Astrocyte (in vitro differentiated cells and primary cell): ENCODE measurements around the gene FEZF2. TPM values are rescaled to one million over a fixed set of nuclear protein-coding genes. Genes with fewer than 3 reads are reported as not detected.

ENCODE experiments used
- DNase-seq: peaks from one replicate; pipeline ENCODE4 v3.0.0-alpha.2; 2010; ENCODE audit warnings: low read depth
- FAIRE-seq: peaks from 2 replicates; lab custom pipeline; 2011; peaks lifted over from hg19 to GRCh38; lab: Jason Lieb, UNC
- H2AFZ ChIP-seq: 2 replicates; pipeline ENCODE4 v1.6.0; 2012; ENCODE audit warnings: low read depth, low read length, inconsistent platforms
- H3K27ac ChIP-seq: 2 replicates; pipeline ENCODE4 v1.5.1; 2011; ENCODE audit warnings: low read depth, low read length, inconsistent platforms
- H3K27me3 ChIP-seq: 2 replicates; pipeline ENCODE4 v1.6.0; 2011; ENCODE audit warnings: low read length, inconsistent platforms; ENCODE audit not compliant: insufficient read depth
- H3K36me3 ChIP-seq: 2 replicates; pipeline ENCODE4 v1.5.1; 2011; ENCODE audit warnings: low read length, inconsistent platforms; ENCODE audit not compliant: insufficient read depth
- H3K4me1 ChIP-seq: 2 replicates; pipeline ENCODE4 v1.5.1; 2011; ENCODE audit warnings: low read length, inconsistent platforms; ENCODE audit not compliant: insufficient read depth
- H3K4me2 ChIP-seq: 2 replicates; pipeline ENCODE4 v1.6.0; 2012; ENCODE audit warnings: low read length, inconsistent platforms
- H3K4me3 ChIP-seq: 2 replicates; pipeline ENCODE4 v1.5.1; 2011; ENCODE audit warnings: low read depth, mild to moderate bottlenecking, low read length, inconsistent platforms; ENCODE audit not compliant: insufficient read depth
- H3K79me2 ChIP-seq: 2 replicates; pipeline ENCODE4 v1.6.0; 2012; ENCODE audit warnings: mild to moderate bottlenecking, low read length, inconsistent platforms; ENCODE audit not compliant: insufficient read depth
- H3K9ac ChIP-seq: 2 replicates; pipeline ENCODE4 v1.6.0; 2012; ENCODE audit warnings: mild to moderate bottlenecking, low read length, inconsistent platforms
- H3K9me3 ChIP-seq: 2 replicates; pipeline ENCODE4 v1.5.1; 2012; ENCODE audit warnings: low read depth, mild to moderate bottlenecking, low read length, inconsistent platforms; ENCODE audit not compliant: insufficient read depth
- H4K20me1 ChIP-seq: 2 replicates; pipeline ENCODE4 v1.6.0; 2012; ENCODE audit warnings: low read length, inconsistent platforms; ENCODE audit not compliant: insufficient read depth
- H3K27ac Mint-ChIP-seq: one replicate; pipeline ENCODE4 v1.8.0; 2021; ENCODE audit warnings: mild to moderate bottlenecking, mixed read lengths; ENCODE audit not compliant: unreplicated experiment
- H3K27me3 Mint-ChIP-seq: one replicate; pipeline ENCODE4 v1.8.0; 2021; ENCODE audit warnings: low read depth, mixed read lengths; ENCODE audit not compliant: unreplicated experiment
- H3K36me3 Mint-ChIP-seq: one replicate; pipeline ENCODE4 v1.8.0; 2021; ENCODE audit warnings: low read depth, mixed read lengths; ENCODE audit not compliant: unreplicated experiment
- H3K4me1 Mint-ChIP-seq: one replicate; pipeline ENCODE4 v1.8.0; 2021; ENCODE audit warnings: low read depth, mixed read lengths; ENCODE audit not compliant: unreplicated experiment
- H3K4me3 Mint-ChIP-seq: one replicate; pipeline ENCODE4 v1.8.0; 2021; ENCODE audit warnings: mild to moderate bottlenecking, moderate library complexity, mixed read lengths; ENCODE audit not compliant: unreplicated experiment
- H3K9me3 Mint-ChIP-seq: one replicate; pipeline ENCODE4 v1.8.0; 2021; ENCODE audit warnings: mild to moderate bottlenecking, mixed read lengths; ENCODE audit not compliant: unreplicated experiment
- CTCF ChIP-seq: IDR thresholded peaks from 2 replicates; pipeline ENCODE4 v1.5.1; 2011; ENCODE audit warnings: low read depth, mild to moderate bottlenecking, inconsistent platforms, low read length, moderate library complexity; ENCODE audit not compliant: insufficient read depth
- EZH2 ChIP-seq: IDR thresholded peaks from 2 replicates; pipeline ENCODE4 v1.6.1; 2012; ENCODE audit warnings: mild to moderate bottlenecking, low read length, inconsistent platforms; ENCODE audit not compliant: insufficient read depth
- total RNA-seq: library from RNA; stranded (reverse); gene quantifications from 2 replicates; pipeline ENCODE4 v1.2.1, GENCODE V29; 2021

The FEZF2 gene
- total RNA-seq, 1 donor from 2014 or later, result not detected

- H3K36me3 Mint-ChIP-seq, result no peaks in the 10 kb centered on the region
- no peaks in the 10 kb centered on the region for H3K4me1 ChIP-seq
- no peak overlapping the region for H3K27ac ChIP-seq
- no peak overlapping the region for H3K4me2 ChIP-seq
- peaks cover under 1% of the 10 kb centered on the region for H3K9me3 Mint-ChIP-seq
- no peak overlapping the region for H3K4me3 Mint-ChIP-seq
- no peaks in the 10 kb centered on the region for H3K27me3 ChIP-seq
- DNase-seq, result no peak
- no peak for FAIRE-seq
- H3K27me3 Mint-ChIP-seq, result peaks cover 46% of the 10 kb centered on the region
- no peak overlapping the region for H3K4me3 ChIP-seq
- no peaks in the 10 kb centered on the region for H3K79me2 ChIP-seq
- no peak for TF ChIP-seq EZH2
- no peak for TF ChIP-seq CTCF
- H3K9me3 ChIP-seq, result no peaks in the 10 kb centered on the region
- H3K36me3 ChIP-seq, result no peaks in the 10 kb centered on the region
- no peaks in the 10 kb centered on the region for H4K20me1 ChIP-seq
- H3K9ac ChIP-seq, result no peak overlapping the region
- H3K27ac Mint-ChIP-seq, result no peak overlapping the region
- no peak overlapping the region for H2AFZ ChIP-seq
- H3K4me1 Mint-ChIP-seq, result no peaks in the 10 kb centered on the region
These were observed 13.9 kb upstream of the FEZF2 start for GRCh38 chr3:62387251-62387650.

- TF ChIP-seq CTCF (no peak), EZH2 (peak; percentile 50)
- Histone ChIP-seq H3K4me3 (no peak overlapping the region), H3K9me3 (no peaks in the 10 kb centered on the region), H3K4me2 (peak overlapping the region; percentile 44), H3K9ac (no peak overlapping the region), H3K4me1 (no peaks in the 10 kb centered on the region), H2AFZ (no peak overlapping the region), H3K36me3 (no peaks in the 10 kb centered on the region), H4K20me1 (peaks cover 3% of the 10 kb centered on the region), H3K79me2 (no peaks in the 10 kb centered on the region), H3K27ac (no peak overlapping the region), H3K27me3 (peaks cover 74% of the 10 kb centered on the region)
- no peak overlapping the region for H3K4me3 Mint-ChIP-seq
- H3K27me3 Mint-ChIP-seq, result peaks cover 89% of the 10 kb centered on the region
- peaks cover 11% of the 10 kb centered on the region for H3K9me3 Mint-ChIP-seq
- H3K36me3 Mint-ChIP-seq, result no peaks in the 10 kb centered on the region
- H3K27ac Mint-ChIP-seq, result no peak overlapping the region
- FAIRE-seq (no peak), DNase-seq (no peak)
- peaks cover 3% of the 10 kb centered on the region for H3K4me1 Mint-ChIP-seq
These were observed 6.0 kb upstream of the FEZF2 start for GRCh38 chr3:62379321-62379798.

- Histone ChIP-seq H3K9me3 (no peaks in the 10 kb centered on the region), H3K4me3 (no peak overlapping the region), H3K4me2 (peak overlapping the region; percentile 44), H2AFZ (no peak overlapping the region), H3K4me1 (peaks cover 3% of the 10 kb centered on the region), H3K36me3 (no peaks in the 10 kb centered on the region), H3K79me2 (no peaks in the 10 kb centered on the region), H4K20me1 (peaks cover 3% of the 10 kb centered on the region), H3K9ac (no peak overlapping the region), H3K27me3 (peaks cover 78% of the 10 kb centered on the region), H3K27ac (no peak overlapping the region)
- DNase-seq, result no peak
- Mint-ChIP-seq H3K27me3 (peaks cover 91% of the 10 kb centered on the region), H3K4me3 (no peak overlapping the region), H3K27ac (no peak overlapping the region), H3K36me3 (no peaks in the 10 kb centered on the region), H3K9me3 (peaks cover 13% of the 10 kb centered on the region), H3K4me1 (peaks cover 4% of the 10 kb centered on the region)
- TF ChIP-seq EZH2 (no peak), CTCF (no peak)
- no peak for FAIRE-seq
These were observed 5.6 kb upstream of the FEZF2 start for GRCh38 chr3:62378921-62379320.
